Adrenal gland (tissue), 12 donors: Measurements from ENCODE around the gene ZDHHC14. TPM values are rescaled to one million over a fixed set of nuclear protein-coding genes. Genes with fewer than 3 reads are reported as not detected.
A peak's percentile ranks its signal among the peaks of the same experiment; 100 is the strongest.

Experiments used
- DNase-seq, 7 donors: peaks; one replicate each; pipeline ENCODE4 v3.0.0-alpha.2; 2019 to 2020
- H3K27ac ChIP-seq, 5 donors: fragments of 200-600 bp; sonication (generic) in 4 of 5; 1 replicate in 3 of 5; 2 replicates in 2 of 5; pipeline versions ENCODE4 v1.5.1 to v1.8.0; 2016 to 2020; ENCODE audit warnings: mild to moderate bottlenecking in 1 of 5
- H3K27me3 ChIP-seq: fragments of 200-600 bp; 2 replicates; pipeline ENCODE4 v1.8.0; 2021
- H3K36me3 ChIP-seq, 2 donors: fragments of 200-600 bp; replicated peaks in 1 of 2; 1 replicate in 1 of 2; 2 replicates in 1 of 2; pipeline versions ENCODE4 v1.5.1 to v1.8.0; 2018 to 2022
- H3K4me1 ChIP-seq, 2 donors: fragments of 200-600 bp; replicated peaks in 1 of 2; 1 replicate in 1 of 2; 2 replicates in 1 of 2; pipeline versions ENCODE4 v1.5.1 to v1.8.0; 2018 to 2021
- H3K4me3 ChIP-seq, 4 donors: fragments of 200-600 bp; sonication (generic) in 3 of 4; one replicate each; pipeline ENCODE4 v1.5.1; 2016 to 2018
- H3K9me3 ChIP-seq, 3 donors: fragments of 200-600 bp; sonication (generic) in 1 of 3; replicated peaks in 1 of 3; 1 replicate in 2 of 3; 2 replicates in 1 of 3; pipeline versions ENCODE4 v1.5.1 to v1.8.0; 2016 to 2021
- POLR2A ChIP-seq, 2 donors: fragments of 450-650 bp; IDR thresholded peaks; one replicate each; pipeline ENCODE4 v1.6.1; 2017; ENCODE audit warnings: antibody characterized with exemption in 2 of 2, mild to moderate bottlenecking in 2 of 2, moderate library complexity in 1 of 2
- WGBS, 4 donors: extraction: QIAGEN DNeasy Blood & Tissue Kit in 2 of 4; methylation state at CpG; one replicate each; pipeline versions ENCODE4 v1.1.5 to v1.1.7; 2013 to 2017; 5-methylcytosine and 5-hydroxymethylcytosine counted together
- intact Hi-C, 2 donors: fragments of 100-400 bp; cut with DNase I; formaldehyde crosslinking; loops; one replicate each; pipeline versions ENCODE4 v1.14.1 to v1.15.0; 2022 to 2023
- polyA plus RNA-seq, 3 donors: library from polyadenylated mRNA; stranded (reverse); fragments of 200-250 nt in 2 of 3; fragments of 350-450 nt in 1 of 3; fragmentation: Illumina TruSeq in 1 of 3; extraction: RNeasy Lipid Tissue Mini Kit (QIAGEN cat#74804) in 1 of 3; gene quantifications; one replicate each; pipeline ENCODE4 v1.2.3, GENCODE V29; 2013 to 2014
- total RNA-seq, 9 donors: library from RNA; depleted of rRNA in 4 of 9; stranded (reverse); fragments of >200 nt in 4 of 9; fragments of 120-200 nt in 1 of 9; fragmentation: NEBNext Ultra II Directional in 1 of 9; extraction: Animal tissue kit (Norgen Biotek cat#: 25700) in 1 of 9; gene quantifications; one replicate each; pipeline versions ENCODE4 v1.1.0 to v1.2.4, GENCODE V29; 2013 to 2023
- TF ChIP-seq, protein P1 (sequence below), 6 experiments: fragments of 450-650 bp in 4 of 6; fragments of 200-600 bp in 2 of 6; sonication (generic) in 1 of 6; IDR thresholded peaks; 1 replicate in 5 of 6; 2 replicates in 1 of 6; pipeline versions ENCODE4 v1.5.1 to v1.8.0; 2016 to 2021; ENCODE audit warnings: antibody characterized with exemption in 6 of 6, mild to moderate bottlenecking in 2 of 6, moderate library complexity in 1 of 6
- donor health status: healthy with polysubstance abuse.
- donor health status: Bipolar disorder and iron deficiency.
- donor health status: DM: yes; HTN: yes; CAD: no.
- donor health status: DM: no; HTN: no; CAD: no.
- donor health status: DM: no; HTN: no; CAD: no.
- donor health status: DM: yes; HTN: yes; CAD: no.

The ZDHHC14 gene
- total and polyA plus RNA-seq, 12 donors = 3.8 to 14.3 (median 8.8) TPM

GRCh38 chr6:157428427-157429202, 47.6 kb downstream of the ZDHHC14 start:
- no peaks in the 10 kb centered on the region for H3K9me3 ChIP-seq
- TF ChIP-seq POLR2A (IDR thresholded peaks at IDR 0.05) = no peak
- TF ChIP-seq, protein P1, sequence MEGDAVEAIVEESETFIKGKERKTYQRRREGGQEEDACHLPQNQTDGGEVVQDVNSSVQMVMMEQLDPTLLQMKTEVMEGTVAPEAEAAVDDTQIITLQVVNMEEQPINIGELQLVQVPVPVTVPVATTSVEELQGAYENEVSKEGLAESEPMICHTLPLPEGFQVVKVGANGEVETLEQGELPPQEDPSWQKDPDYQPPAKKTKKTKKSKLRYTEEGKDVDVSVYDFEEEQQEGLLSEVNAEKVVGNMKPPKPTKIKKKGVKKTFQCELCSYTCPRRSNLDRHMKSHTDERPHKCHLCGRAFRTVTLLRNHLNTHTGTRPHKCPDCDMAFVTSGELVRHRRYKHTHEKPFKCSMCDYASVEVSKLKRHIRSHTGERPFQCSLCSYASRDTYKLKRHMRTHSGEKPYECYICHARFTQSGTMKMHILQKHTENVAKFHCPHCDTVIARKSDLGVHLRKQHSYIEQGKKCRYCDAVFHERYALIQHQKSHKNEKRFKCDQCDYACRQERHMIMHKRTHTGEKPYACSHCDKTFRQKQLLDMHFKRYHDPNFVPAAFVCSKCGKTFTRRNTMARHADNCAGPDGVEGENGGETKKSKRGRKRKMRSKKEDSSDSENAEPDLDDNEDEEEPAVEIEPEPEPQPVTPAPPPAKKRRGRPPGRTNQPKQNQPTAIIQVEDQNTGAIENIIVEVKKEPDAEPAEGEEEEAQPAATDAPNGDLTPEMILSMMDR (IDR thresholded peaks at IDR 0.05) = no peak
- peaks cover 15 to 20% of the 10 kb centered on the region in 2 donors for H3K4me1 ChIP-seq
- no peaks in the 10 kb centered on the region for H3K36me3 ChIP-seq
- peak overlapping the region in 3 of 5 donors; percentile 33 to 79 (median 43) for H3K27ac ChIP-seq
- peak overlapping the region in 1 of 4 donors; percentile 33 for H3K4me3 ChIP-seq
- no peaks in the 10 kb centered on the region for H3K27me3 ChIP-seq
- WGBS, 4 donors = 49 to 53% (median 52%) methylated on average over 20 to 21 of the region's 21 CpGs
- intact Hi-C loops = no loop called here
- DNase-seq = peak in 5 of 7 donors; percentile 43 to 71 (median 47)

DNA sequence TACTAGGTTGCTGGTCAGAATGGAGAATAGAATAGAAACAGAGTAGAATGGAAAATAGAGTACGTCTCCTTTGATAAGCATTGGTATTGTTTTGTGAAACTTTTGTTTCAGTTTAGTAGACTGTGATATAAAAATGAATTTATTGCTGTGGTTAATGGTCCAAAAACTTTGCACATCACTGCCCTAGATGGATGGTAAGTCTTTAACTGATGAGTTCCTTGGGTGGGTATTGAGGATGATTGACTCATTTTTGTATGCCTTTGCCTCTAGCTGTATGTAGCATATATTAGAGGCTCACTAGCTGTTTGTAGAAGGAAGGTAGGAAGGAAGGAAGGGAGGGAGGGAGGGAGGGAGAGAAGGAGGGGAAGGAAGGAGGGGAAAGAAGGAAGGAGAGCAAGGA, 48.3 kb downstream of the ZDHHC14 start:
- intact Hi-C loops = no loop called here
- Histone ChIP-seq H3K27ac (peak overlapping the region in 2 of 5 donors; percentile 43 to 79), H3K4me3 (no peak overlapping the region), H3K27me3 (no peaks in the 10 kb centered on the region), H3K4me1 (peaks cover 15 to 26% of the 10 kb centered on the region in 2 donors), H3K36me3 (no peaks in the 10 kb centered on the region), H3K9me3 (no peaks in the 10 kb centered on the region)
- TF ChIP-seq, protein P1 (IDR thresholded peaks at IDR 0.05) = no peak
- TF ChIP-seq POLR2A (IDR thresholded peaks at IDR 0.05) = no peak
- 71 to 78% (median 74%) methylated on average over 1 of the region's 1 CpG for WGBS, 4 donors
- no peak for DNase-seq

- no peak for TF ChIP-seq POLR2A (IDR thresholded peaks at IDR 0.05)
- TF ChIP-seq, protein P1 (IDR thresholded peaks at IDR 0.05) = no peak
- H3K4me3 ChIP-seq = no peak overlapping the region
- H3K36me3 ChIP-seq = no peaks in the 10 kb centered on the region
- 82 to 93% (median 88%) methylated on average over 3 of the region's 3 CpGs for WGBS, 4 donors
- no peaks in the 10 kb centered on the region for H3K27me3 ChIP-seq
- H3K27ac ChIP-seq = no peak overlapping the region
- no peak for DNase-seq
- peaks cover 19 to 37% of the 10 kb centered on the region in 2 donors for H3K4me1 ChIP-seq
- H3K9me3 ChIP-seq = no peaks in the 10 kb centered on the region
- intact Hi-C loops = no loop called here
Observed at GRCh38 chr6:157430834-157431233, 49.8 kb downstream of the ZDHHC14 start.

DNA sequence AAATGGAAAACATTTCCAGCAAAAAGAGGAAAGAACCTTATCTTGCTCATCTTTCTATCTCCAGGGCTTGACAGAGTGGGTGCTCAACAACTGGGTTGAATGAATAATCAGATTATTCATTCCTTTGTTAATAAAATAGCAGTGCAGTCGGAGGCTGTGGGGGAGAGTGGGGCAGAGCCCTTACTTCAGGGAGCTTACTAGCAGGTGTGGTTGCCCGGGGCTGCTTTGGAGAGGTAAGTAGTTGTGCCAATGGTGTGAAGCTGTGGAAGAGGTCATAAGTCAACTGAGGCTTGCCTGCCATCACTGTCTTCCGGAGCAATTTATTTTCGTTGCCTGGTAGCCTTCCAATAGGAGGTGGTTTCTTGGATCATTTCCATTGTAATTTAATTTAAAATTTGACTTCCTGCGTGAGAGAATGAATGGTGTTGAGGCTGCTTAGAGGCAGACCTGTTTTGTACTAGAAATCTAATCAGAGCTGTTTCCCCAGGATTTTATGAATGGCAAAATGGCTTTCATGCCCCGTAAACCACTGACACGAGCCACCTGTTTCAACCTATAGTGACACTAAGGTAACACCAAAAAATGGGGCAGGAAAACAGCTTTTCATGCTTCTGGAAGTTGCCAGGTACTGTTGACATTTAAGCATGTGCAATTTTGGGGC, 51.4 kb downstream of the ZDHHC14 start:
- Histone ChIP-seq H3K27ac (no peak overlapping the region), H3K4me1 (peaks cover 19 to 37% of the 10 kb centered on the region in 2 donors), H3K27me3 (no peaks in the 10 kb centered on the region), H3K9me3 (no peaks in the 10 kb centered on the region), H3K4me3 (no peak overlapping the region), H3K36me3 (no peaks in the 10 kb centered on the region)
- intact Hi-C loops = no loop called here
- WGBS, 4 donors = 61 to 83% (median 64%) methylated on average over 7 of the region's 7 CpGs
- TF ChIP-seq, protein P1 (IDR thresholded peaks at IDR 0.05) = no peak
- no peak for TF ChIP-seq POLR2A (IDR thresholded peaks at IDR 0.05)
- no peak for DNase-seq
